ENCODE results near the gene PFDN5. TPM values are rescaled to one million over a fixed set of nuclear protein-coding genes. Genes with fewer than 3 reads are reported as not detected.

PFDN5 gene
- total and polyA plus RNA-seq, 9 of the 15 experiments (the other 6 are each of a cell fraction or from before 2014, with no cell fraction given), result 361 to 1,636 (median 742) TPM

DNA sequence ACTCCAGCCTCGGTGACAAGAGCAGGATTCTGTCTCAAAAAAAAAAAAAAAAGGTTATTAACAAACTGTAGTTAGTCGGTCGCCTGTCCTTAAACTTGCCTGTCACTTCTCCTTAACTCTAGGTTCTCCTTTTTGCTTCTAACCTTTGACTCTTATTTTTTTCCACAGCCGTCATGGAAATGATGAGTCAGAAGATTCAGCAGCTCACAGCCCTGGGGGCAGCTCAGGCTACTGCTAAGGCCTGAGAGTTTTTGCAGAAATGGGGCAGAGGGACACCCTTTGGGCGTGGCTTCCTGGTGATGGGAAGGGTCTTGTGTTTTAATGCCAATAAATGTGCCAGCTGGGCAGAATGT is 3.7 kb downstream of the PFDN5 start (continued):
- TF ChIP-seq FOXM1 (IDR thresholded peaks at IDR 0.05; ENCODE audit: low read depth) (no peak), FOXM1 (CRISPR knock-in tag; IDR thresholded peaks at IDR 0.05; ENCODE audit: low read depth) (no peak), PTRF (tag; IDR thresholded peaks at IDR 0.05) (no peak), RHOXF2B (CRISPR knock-in tag; conservative IDR thresholded peaks at IDR 0.05) (no peak), KDM5B (IDR thresholded peaks at IDR 0.05; ENCODE audit: insufficient replicate concordance, low read depth, low read length) (no peak), MTA2 (IDR thresholded peaks at IDR 0.05; ENCODE audit: low read depth) (0 out of 2 replicates have a peak, but pooled peaks have one; percentile 8), ERF (CRISPR knock-in tag; IDR thresholded peaks at IDR 0.05) (no peak), CTBP1 (IDR thresholded peaks at IDR 0.05; ENCODE audit: borderline replicate concordance) (no peak), BMI1 (IDR thresholded peaks at IDR 0.05; ENCODE audit: low read length) (no peak), KDM2B (CRISPR knock-in tag; IDR thresholded peaks at IDR 0.05) (no peak), ETS2 (tag; IDR thresholded peaks at IDR 0.05; ENCODE audit: borderline replicate concordance, poor library complexity, severe bottlenecking) (no peak), SPI1 (IDR thresholded peaks at IDR 0.05; ENCODE audit: borderline replicate concordance, low read depth, low read length) (no peak), CXXC5 (CRISPR knock-in tag; IDR thresholded peaks at IDR 0.05) (no peak), FOSL1 (tag; conservative IDR thresholded peaks at IDR 0.05) (peak; percentile 96), FUS (optimal IDR thresholded peaks at IDR 0.05; ENCODE audit: low read depth, low read length) (no peak), ZNF668 (CRISPR knock-in tag; IDR thresholded peaks at IDR 0.05) (no peak), HNRNPH1 (optimal IDR thresholded peaks at IDR 0.05; ENCODE audit: low read depth, low read length) (no peak), PML (IDR thresholded peaks at IDR 0.05; ENCODE audit: low read length) (no peak), ZNF384 (IDR thresholded peaks at IDR 0.05; ENCODE audit: low read depth, low read length) (peak; percentile 77), ZNF778 (CRISPR knock-in tag; IDR thresholded peaks at IDR 0.05) (no peak), EZH2 (IDR thresholded peaks at IDR 0.05; ENCODE audit: borderline replicate concordance, low read depth, low read length) (no peak)
- TF ChIP-seq, protein P1, sequence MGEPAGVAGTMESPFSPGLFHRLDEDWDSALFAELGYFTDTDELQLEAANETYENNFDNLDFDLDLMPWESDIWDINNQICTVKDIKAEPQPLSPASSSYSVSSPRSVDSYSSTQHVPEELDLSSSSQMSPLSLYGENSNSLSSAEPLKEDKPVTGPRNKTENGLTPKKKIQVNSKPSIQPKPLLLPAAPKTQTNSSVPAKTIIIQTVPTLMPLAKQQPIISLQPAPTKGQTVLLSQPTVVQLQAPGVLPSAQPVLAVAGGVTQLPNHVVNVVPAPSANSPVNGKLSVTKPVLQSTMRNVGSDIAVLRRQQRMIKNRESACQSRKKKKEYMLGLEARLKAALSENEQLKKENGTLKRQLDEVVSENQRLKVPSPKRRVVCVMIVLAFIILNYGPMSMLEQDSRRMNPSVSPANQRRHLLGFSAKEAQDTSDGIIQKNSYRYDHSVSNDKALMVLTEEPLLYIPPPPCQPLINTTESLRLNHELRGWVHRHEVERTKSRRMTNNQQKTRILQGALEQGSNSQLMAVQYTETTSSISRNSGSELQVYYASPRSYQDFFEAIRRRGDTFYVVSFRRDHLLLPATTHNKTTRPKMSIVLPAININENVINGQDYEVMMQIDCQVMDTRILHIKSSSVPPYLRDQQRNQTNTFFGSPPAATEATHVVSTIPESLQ (CRISPR knock-in tag; IDR thresholded peaks at IDR 0.05), result no peak
- TF ChIP-seq, protein P2, sequence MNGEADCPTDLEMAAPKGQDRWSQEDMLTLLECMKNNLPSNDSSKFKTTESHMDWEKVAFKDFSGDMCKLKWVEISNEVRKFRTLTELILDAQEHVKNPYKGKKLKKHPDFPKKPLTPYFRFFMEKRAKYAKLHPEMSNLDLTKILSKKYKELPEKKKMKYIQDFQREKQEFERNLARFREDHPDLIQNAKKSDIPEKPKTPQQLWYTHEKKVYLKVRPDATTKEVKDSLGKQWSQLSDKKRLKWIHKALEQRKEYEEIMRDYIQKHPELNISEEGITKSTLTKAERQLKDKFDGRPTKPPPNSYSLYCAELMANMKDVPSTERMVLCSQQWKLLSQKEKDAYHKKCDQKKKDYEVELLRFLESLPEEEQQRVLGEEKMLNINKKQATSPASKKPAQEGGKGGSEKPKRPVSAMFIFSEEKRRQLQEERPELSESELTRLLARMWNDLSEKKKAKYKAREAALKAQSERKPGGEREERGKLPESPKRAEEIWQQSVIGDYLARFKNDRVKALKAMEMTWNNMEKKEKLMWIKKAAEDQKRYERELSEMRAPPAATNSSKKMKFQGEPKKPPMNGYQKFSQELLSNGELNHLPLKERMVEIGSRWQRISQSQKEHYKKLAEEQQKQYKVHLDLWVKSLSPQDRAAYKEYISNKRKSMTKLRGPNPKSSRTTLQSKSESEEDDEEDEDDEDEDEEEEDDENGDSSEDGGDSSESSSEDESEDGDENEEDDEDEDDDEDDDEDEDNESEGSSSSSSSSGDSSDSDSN (IDR thresholded peaks at IDR 0.05; ENCODE audit: borderline replicate concordance in 1 of 2, low read depth in 2 of 2, low read length in 2 of 2), result no peak
- TF ChIP-seq, protein P3, sequence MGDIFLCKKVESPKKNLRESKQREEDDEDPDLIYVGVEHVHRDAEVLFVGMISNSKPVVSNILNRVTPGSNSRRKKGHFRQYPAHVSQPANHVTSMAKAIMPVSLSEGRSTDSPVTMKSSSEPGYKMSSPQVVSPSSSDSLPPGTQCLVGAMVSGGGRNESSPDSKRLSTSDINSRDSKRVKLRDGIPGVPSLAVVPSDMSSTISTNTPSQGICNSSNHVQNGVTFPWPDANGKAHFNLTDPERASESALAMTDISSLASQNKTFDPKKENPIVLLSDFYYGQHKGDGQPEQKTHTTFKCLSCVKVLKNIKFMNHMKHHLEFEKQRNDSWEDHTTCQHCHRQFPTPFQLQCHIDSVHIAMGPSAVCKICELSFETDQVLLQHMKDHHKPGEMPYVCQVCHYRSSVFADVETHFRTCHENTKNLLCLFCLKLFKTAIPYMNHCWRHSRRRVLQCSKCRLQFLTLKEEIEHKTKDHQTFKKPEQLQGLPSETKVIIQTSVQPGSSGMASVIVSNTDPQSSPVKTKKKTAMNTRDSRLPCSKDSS (IDR thresholded peaks at IDR 0.05; ENCODE audit: low read depth, partially characterized antibody), result no peak
- TF ChIP-seq, protein P4, sequence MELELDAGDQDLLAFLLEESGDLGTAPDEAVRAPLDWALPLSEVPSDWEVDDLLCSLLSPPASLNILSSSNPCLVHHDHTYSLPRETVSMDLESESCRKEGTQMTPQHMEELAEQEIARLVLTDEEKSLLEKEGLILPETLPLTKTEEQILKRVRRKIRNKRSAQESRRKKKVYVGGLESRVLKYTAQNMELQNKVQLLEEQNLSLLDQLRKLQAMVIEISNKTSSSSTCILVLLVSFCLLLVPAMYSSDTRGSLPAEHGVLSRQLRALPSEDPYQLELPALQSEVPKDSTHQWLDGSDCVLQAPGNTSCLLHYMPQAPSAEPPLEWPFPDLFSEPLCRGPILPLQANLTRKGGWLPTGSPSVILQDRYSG (tag; conservative IDR thresholded peaks at IDR 0.05; ENCODE audit: low read depth), result no peak

All from K562 (cell line).